ENCODE data around the gene PDE11A.

- no peak for TF ChIP-seq CTCF (conservative IDR thresholded peaks at IDR 0.05)
- no peak for TF ChIP-seq ZFX (IDR thresholded peaks at IDR 0.05)
These were observed 498.2 kb downstream of the PDE11A start for GRCh38 chr2:177574356-177574755.

All from C4-2B (cell line).